Activated CD8-positive, alpha-beta memory T cell treated with anti-CD3 and anti-CD28 coated beads, Interleukin-2, amount 50 U/mL, for 24 hours (primary cell): ENCODE results near the gene BCL6B.

Experiments used
- DNase-seq: peaks from one replicate; pipeline ENCODE4 v3.0.0-alpha.2; 2020; ENCODE audit errors: extremely low read depth

BCL6B gene

DNA sequence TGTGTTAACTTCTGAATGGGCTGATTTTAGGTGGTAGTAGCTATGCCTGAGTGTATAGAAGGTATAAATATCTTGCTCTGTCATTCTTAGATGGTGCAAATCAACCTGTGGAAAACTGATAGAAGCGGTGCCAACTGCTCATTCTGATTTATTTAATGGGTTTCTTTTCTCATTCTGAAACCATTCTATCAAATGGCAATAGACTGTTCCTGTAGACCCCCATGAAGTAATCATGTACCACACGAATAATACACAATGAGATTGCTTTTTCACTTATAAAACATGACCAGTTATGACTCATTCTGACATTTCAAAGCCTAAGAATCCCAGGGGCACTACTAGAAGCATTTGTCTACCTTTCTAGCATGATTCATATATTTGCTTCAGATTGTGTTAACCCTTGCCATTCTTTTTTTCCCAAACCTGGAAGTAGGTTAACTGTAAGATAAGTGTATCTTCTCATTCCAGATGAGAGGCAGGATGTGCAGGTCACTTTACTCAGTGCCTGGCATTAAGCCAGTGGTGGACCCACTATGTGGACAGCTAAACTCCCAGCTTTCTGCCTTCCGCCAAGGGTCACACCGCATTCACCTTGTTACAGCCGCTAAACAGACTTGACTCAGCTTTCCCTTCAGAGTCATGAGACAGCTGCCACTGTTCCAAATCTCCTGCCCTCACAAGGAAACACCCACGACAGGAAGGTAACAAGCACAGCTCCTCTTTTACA is 37.5 kb downstream of the BCL6B start:
- no peak for DNase-seq

GRCh38 chr17:7063518-7064094 is 40.8 kb downstream of the BCL6B start:
- no peak for DNase-seq

DNA sequence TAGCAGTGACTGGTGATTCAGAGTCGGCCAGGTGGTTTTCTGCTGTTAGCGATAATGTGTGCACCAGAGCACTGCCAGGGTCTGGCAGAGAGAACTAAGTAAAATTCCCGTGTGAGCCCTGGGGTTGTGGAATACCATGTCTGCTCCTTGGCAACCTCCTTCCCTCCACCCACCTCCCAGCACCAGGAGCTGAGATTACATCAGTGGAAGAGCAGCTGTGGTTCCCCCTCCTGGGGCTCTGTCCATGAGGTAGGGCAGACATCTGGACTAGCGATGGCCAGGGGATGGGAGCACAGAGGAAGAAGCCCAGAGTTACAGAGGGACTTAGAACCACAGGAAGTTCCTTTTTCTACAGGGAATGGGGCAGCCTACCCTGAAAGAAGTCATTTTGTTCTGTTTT is 41.4 kb downstream of the BCL6B start:
- no peak for DNase-seq

- no peak for DNase-seq
Measured at GRCh38 chr17:7067198-7067597, 44.3 kb downstream of the BCL6B start.

- no peak for DNase-seq
Measured at GRCh38 chr17:7068268-7068667, 45.4 kb downstream of the BCL6B start.

- DNase-seq, result no peak
Measured at GRCh38 chr17:7070712-7071111, 47.9 kb downstream of the BCL6B start.

- no peak for DNase-seq
Measured at GRCh38 chr17:7072406-7072805, 49.6 kb downstream of the BCL6B start.

- DNase-seq, result no peak
Measured at GRCh38 chr17:7074931-7075330, 52.1 kb downstream of the BCL6B start.

DNA sequence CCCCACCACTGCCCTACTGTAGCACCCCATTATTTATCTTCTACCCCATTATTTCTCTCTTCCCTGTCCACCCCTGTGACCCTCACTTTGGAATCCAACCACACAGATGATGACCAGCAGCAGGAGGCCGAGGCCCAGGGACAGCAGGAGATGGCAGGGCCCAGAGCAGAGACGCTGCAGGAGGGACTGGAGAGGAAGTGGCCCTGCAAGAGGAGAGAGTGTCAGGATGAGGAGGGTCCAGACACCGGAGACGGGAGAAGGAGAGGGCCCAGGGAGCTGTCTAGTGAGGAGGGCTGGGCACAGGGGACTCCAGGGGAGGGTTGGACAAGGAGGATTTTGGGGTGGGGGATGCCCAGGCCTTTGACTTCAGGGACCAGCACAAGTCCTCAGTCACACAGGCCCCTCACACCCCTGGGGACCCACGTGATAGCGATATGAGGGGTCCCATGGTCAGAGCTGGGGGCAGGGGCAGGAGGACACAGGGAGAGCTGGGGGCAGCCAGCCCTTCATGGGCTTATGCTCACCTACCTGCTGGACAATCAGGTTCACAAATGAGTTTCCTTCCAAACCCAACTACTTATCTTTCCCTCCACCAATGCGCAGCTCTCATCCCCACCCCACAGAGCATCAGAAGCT is 55.2 kb downstream of the BCL6B start:
- no peak for DNase-seq

DNA sequence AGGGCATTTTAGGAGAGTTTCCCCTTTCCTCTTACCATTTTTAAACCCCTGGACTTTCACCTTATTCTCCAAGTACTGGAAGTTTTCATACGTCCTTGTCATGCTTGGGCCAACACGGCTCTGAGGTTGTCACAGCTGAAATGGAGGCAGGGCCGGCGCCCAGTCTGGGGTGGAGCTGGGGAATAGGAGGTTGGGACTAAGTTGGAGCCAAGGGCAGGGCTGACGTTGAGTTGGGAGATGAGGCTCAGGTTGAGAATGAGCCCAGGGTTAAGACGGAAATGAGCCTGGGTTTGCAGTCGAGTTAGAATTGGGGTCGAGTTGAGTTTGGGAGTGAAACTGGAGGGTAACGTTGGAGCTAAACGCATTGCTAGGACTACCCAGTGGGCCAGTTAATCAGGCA is 55.9 kb downstream of the BCL6B start:
- DNase-seq, result no peak
